GM12865 (cell line): ENCODE results near the gene NMRAL1.

Source experiments
- DNase-seq: peaks from one replicate; pipeline ENCODE4 v3.0.0; 2010; ENCODE audit warnings: low read depth
- H3K4me3 ChIP-seq: 2 replicates; pipeline ENCODE4 v1.5.1; 2011; ENCODE audit warnings: mild to moderate bottlenecking, low read depth, low read length, control low read depth
- TF ChIP-seq, protein P1 (sequence below): IDR thresholded peaks from 2 replicates; pipeline ENCODE4 v1.5.1; 2011; ENCODE audit warnings: low read length, control low read depth, low read depth, inconsistent platforms; ENCODE audit not compliant: insufficient read depth; ENCODE audit errors: missing control alignments

Gene NMRAL1

DNA sequence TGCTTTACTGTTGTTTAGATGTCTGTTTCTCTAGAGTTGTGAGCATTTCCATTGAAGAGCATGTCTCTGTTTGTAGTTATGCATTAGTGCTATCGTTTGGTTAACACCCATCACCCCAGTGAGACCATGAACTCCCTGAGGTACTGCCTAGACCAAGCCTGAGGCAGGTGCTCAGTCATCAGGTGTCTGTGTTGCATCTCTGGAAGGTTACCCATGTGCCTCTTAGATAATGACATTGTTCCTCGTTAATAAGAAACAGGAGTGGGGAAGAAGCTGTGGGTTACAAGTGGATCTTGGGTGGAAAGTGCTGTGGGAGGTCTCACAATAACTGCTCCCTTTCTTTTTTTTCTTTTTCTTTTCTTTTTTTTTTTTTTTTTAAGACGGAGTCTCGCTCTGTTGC, 30.4 kb downstream of the NMRAL1 start:
- no peak for DNase-seq

DNA sequence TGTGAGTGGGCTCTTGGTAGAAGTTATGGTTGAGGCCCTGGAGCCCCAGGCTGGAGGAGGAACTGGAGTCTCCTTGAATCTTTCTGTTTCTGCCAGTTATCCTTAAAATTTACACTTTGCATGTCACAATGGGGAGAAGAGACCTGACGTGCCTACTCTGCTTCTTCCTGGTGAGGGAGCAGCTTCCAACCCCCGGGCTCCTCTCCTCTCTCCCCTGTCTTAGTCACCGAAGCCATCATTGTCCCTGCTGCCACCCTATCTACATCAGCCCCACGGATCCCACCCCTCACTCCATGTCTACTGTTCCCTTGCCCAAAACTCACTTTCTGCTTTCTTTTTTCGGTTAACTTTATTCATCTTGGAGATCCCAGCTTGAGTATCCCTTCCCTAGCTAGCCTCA, 31.2 kb downstream of the NMRAL1 start:
- TF ChIP-seq, protein P1, sequence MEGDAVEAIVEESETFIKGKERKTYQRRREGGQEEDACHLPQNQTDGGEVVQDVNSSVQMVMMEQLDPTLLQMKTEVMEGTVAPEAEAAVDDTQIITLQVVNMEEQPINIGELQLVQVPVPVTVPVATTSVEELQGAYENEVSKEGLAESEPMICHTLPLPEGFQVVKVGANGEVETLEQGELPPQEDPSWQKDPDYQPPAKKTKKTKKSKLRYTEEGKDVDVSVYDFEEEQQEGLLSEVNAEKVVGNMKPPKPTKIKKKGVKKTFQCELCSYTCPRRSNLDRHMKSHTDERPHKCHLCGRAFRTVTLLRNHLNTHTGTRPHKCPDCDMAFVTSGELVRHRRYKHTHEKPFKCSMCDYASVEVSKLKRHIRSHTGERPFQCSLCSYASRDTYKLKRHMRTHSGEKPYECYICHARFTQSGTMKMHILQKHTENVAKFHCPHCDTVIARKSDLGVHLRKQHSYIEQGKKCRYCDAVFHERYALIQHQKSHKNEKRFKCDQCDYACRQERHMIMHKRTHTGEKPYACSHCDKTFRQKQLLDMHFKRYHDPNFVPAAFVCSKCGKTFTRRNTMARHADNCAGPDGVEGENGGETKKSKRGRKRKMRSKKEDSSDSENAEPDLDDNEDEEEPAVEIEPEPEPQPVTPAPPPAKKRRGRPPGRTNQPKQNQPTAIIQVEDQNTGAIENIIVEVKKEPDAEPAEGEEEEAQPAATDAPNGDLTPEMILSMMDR = no peak
- H3K4me3 ChIP-seq = no peak overlapping the region
- DNase-seq = no peak

More for the DNA sequence above, 30.4 kb downstream of the NMRAL1 start:
- no peak overlapping the region for H3K4me3 ChIP-seq
- TF ChIP-seq, protein P1 = no peak

DNA sequence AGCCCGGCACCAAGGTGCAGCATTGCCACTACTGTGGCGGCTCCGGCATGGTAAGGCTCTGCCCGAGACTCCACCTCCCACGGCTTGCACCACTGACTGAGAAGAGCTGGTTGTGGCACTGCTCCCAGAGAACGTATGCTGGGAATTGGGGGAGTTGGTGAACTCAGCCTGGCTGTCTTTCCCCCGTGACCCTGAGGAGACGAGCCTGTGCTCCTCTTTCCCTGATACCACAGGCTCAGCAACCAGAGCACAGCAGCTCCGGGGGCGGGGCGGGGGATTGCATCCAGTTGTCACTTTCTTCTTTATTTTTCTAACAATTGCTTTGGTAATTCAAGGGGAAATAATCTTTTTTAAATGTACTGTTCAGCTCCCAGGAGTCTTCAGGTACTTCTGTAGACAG, 32.1 kb downstream of the NMRAL1 start:
- no peak for DNase-seq
- no peak overlapping the region for H3K4me3 ChIP-seq
- TF ChIP-seq, protein P1 = no peak

DNA sequence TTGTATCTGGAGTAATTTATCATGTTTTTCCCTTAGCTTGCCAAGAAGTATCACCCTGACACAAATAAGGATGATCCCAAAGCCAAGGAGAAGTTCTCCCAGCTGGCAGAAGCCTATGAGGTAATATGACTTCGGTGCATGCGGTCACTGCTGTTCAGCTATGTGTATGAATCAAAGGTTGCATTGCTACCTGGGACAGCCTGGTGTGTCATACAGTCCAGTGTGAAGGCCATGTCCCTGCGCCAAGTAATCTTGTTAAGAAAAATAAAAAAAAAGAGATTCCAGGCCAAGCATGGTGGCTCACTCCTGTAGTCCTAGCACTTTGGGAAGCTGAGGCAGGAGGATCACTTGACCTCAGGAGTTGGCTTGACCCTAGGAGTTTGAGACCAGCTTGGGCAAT, 37.1 kb downstream of the NMRAL1 start:
- TF ChIP-seq, protein P1 = no peak
- no peak overlapping the region for H3K4me3 ChIP-seq
- no peak for DNase-seq

DNA sequence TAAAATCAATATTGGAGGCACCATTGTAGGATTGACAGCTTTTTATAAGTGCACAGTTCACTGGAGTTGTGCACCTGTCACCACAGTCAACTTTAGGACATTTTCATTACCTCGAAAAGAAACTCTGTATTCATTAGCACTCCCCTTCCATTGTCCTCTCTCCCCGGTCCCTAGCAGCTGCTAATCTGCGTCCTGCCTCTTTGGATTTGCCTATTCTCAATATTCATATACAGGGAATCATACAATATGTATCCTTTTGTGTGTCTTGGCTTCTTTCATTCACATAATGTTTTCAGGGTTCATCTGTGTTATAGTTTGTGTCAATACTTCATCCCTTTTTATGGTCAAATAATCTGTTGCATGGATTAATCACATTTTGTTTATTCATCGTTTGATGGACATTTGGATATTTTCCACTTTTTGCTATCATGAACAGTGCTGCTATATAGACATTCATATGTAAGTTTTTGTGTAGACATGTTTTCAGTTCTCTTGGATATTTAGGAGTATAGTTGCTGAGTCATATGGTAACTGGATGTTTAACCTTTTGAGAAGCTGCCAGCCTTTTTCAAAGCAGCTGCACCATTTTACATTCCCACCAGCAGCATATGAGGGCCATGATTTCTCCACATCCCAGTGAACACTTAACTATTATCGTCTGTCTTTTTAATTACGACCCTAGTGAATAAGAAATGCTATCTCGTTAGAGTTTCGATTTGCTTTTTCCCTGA, 38.9 kb downstream of the NMRAL1 start:
- TF ChIP-seq, protein P1 = no peak
- DNase-seq = no peak
- H3K4me3 ChIP-seq = no peak overlapping the region

DNA sequence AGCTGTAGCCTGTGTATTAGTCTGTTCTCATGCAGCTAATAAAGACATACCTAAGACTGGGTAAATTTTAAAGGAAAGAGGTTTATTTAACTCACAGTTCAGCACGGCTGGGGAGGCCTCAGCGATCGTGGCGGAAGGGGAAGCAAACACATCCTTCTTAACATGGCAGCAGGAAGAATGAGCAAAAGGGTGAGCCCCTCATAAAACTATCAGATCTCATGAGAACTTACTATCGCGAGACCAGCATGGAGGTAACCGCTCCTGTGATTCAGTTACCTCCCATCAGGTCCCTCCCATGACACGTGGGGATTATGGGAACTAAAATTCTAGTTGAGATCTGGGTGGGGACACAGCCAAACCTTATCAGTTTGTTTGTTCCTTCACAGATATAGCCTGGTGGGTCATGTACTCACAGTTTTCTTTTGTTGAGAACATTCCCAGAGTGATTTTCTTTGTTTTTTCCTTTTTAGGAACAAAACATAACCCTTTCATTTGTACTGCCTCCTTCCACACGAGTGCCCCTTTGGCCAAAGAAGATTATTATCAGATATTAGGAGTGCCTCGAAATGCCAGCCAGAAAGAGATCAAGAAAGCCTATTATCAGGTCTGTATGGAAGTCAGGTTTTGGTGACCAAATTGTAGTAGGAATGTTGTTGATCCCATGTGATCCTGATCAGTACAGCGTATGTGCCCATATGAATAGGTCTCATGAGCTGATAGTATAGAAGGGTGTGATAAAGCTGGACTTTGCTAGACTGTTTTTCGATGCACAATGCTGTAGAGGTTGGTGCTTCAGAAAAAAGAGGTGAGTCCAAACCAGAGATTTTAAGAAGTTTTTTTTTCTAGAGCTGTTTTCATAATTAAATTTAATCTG, 40.3 kb downstream of the NMRAL1 start:
- TF ChIP-seq, protein P1 = no peak
- no peak for DNase-seq
- no peak overlapping the region for H3K4me3 ChIP-seq
